Erythroblast (primary cell): Measurements from ENCODE around the gene CLIC4.
"Not testable (repeated sequence)": the region's sequence is repeated elsewhere in the genome, so short reads cannot be mapped to it uniquely, and the experiment has no call there.

Experiments
- DNase-seq, 2 experiments: peaks; one replicate each; lab custom pipeline; 2025; lab: John Stamatoyannopoulos, UW
- GATA1 ChIP-seq: IDR thresholded peaks from 2 replicates; pipeline ENCODE4 v1.6.1; 2011; ENCODE audit warnings: low read depth, mild to moderate bottlenecking, control low read depth, low read length, moderate library complexity
- POLR2A ChIP-seq: IDR thresholded peaks from 2 replicates; pipeline ENCODE4 v1.6.1; 2011; ENCODE audit warnings: mild to moderate bottlenecking, low read length

The CLIC4 gene

GRCh38 chr1:24709791-24710441 lies 35.3 kb upstream of the CLIC4 start:
- DNase-seq = no peak
- TF ChIP-seq POLR2A (no peak), GATA1 (no peak)

- no peak for DNase-seq
- TF ChIP-seq GATA1 = no peak
- no peak for TF ChIP-seq POLR2A
These were observed 33.9 kb upstream of the CLIC4 start for GRCh38 chr1:24711329-24711728.

- no peak for TF ChIP-seq GATA1
- no peak for TF ChIP-seq POLR2A
- DNase-seq = no peak
These were observed 32.1 kb upstream of the CLIC4 start for GRCh38 chr1:24713176-24713575.

DNA sequence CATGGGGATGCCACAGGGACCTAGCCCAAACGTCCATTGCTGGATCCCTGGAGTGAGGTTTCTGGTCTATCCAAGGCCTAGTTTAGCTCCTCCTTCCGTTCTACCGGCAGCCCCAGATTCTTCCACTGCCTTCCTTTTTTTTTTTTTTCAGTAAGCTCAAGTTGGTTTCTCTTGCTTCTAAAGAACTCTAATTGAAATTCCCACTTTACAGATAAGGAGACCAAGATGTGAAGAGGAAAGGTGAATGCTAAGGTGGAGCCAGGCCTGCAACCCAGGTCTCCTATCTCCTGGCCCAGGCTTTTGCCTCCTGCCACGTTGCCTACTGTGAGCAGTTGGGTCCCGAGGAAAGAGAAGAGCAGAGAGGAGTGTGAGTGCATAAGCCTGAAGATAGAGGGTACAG lies 31.5 kb upstream of the CLIC4 start:
- DNase-seq = no peak
- TF ChIP-seq POLR2A (no peak), GATA1 (no peak)

- no peak for TF ChIP-seq GATA1
- TF ChIP-seq POLR2A = no peak
- DNase-seq = no peak
These were observed 30.3 kb upstream of the CLIC4 start for GRCh38 chr1:24714859-24715520.

GRCh38 chr1:24715658-24716057 lies 29.6 kb upstream of the CLIC4 start:
- TF ChIP-seq GATA1 (no peak), POLR2A (no peak)
- no peak for DNase-seq

GRCh38 chr1:24717887-24718650 lies 27.2 kb upstream of the CLIC4 start:
- TF ChIP-seq GATA1 (no peak), POLR2A (no peak)
- no peak for DNase-seq

DNA sequence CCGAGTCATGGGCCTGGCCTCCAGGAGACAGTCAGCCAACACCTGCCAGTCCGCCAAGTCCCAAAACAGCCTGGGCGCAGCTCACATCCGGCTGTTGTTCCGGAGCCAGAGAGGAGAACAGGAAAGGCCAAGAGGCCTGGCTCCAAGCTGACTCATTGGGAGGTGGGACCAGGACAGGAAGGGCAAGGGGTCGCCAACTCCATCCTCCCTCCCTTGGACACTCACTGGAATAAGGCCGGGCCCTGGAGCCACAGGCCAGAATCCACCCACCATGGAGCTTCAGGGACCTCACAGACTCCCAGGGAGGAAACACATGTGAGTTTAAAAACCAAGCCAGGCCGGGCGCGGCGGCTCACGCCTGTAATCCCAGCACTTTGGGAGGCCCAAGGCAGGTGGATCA lies 25.1 kb upstream of the CLIC4 start:
- TF ChIP-seq POLR2A (no peak), GATA1 (no peak)
- DNase-seq = no peak

- no peak for DNase-seq
- TF ChIP-seq POLR2A (no peak), GATA1 (no peak)
These were observed 23.7 kb upstream of the CLIC4 start for GRCh38 chr1:24721533-24721932.

GRCh38 chr1:24722073-24723035 lies 22.9 kb upstream of the CLIC4 start:
- DNase-seq = not testable (repeated sequence)

- DNase-seq = no peak
- no peak for TF ChIP-seq GATA1
- TF ChIP-seq POLR2A = no peak
These were observed 20.7 kb upstream of the CLIC4 start for GRCh38 chr1:24724345-24725208.

DNA sequence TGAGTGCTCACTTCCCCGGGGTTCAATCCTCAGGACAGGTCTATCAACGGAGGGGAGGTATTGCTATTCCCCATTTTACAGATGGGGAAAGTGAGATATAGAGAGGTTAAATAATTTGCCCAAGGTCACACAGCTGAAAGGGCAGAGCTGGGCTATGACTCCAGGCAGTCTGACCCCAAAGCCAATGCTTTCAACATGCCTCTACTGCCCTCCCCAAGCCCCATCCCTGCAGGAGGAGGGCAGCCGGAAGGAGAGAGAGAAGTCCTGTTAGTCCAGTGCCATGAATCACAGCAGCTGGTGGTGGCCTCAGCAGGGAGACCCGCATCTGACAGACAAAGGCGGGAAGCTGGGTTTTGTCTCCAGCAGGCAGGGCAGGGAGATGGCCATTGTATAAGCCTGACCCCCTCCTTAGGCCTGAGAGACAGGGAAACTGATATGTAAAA lies 20.0 kb upstream of the CLIC4 start:
- no peak for TF ChIP-seq POLR2A
- TF ChIP-seq GATA1 = no peak
- no peak for DNase-seq

- TF ChIP-seq GATA1 = no peak
- no peak for TF ChIP-seq POLR2A
These were observed 18.5 kb upstream of the CLIC4 start for GRCh38 chr1:24726741-24727140.

More at GRCh38 chr1:24726741-24727140, 18.5 kb upstream of the CLIC4 start:
- no peak for DNase-seq
